ENCODE data around the gene GOLGA6L25.
"Not testable (repeated sequence)": the region's sequence is repeated elsewhere in the genome, so short reads cannot be mapped to it uniquely, and the experiment has no call there.

GOLGA6L25 gene, protein sequence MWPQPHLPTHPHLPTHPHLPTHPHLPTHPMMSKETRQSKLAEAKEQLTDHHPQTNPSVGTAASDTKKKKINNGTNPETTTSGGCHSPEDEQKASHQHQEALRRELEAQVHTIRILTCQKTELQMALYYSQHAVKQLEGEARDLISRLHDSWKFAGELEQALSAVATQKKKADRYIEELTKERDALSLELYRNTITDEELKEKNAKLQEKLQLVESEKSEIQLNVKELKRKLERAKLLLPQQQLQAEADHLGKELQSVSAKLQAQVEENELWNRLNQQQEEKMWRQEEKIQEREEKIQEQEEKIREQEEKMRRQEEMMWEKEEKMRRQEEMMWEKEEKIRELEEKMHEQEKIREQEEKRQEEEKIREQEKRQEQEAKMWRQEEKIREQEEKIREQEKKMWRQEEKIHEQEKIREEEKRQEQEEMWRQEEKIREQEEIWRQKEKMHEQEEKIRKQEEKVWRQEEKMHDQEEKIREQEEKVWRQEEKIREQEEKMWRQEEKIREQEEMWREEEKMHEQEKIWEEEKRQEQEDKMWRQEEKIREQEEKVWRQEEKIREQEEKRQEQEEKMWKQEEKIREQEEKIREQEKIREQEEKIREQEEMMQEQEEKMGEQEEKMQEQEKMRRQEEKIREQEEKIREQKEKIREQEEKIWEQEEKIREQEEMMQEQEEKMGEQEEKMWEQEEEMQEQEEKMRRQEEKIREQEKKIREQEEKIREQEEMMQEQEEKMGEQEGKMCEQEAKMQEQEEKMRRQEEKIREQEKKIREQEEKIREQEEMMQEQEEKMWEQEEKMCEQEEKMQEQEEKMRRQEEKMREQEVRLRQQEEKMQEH

GRCh38 chr15:28553268-28553667 is at the start of gene GOLGA6L25:
TSS of gene GOLGA6L25 (plus strand) at chr15:28553568. CDS start at chr15:28553629, 61 bp downstream.
- not testable (repeated sequence) for DNase-seq

DNA sequence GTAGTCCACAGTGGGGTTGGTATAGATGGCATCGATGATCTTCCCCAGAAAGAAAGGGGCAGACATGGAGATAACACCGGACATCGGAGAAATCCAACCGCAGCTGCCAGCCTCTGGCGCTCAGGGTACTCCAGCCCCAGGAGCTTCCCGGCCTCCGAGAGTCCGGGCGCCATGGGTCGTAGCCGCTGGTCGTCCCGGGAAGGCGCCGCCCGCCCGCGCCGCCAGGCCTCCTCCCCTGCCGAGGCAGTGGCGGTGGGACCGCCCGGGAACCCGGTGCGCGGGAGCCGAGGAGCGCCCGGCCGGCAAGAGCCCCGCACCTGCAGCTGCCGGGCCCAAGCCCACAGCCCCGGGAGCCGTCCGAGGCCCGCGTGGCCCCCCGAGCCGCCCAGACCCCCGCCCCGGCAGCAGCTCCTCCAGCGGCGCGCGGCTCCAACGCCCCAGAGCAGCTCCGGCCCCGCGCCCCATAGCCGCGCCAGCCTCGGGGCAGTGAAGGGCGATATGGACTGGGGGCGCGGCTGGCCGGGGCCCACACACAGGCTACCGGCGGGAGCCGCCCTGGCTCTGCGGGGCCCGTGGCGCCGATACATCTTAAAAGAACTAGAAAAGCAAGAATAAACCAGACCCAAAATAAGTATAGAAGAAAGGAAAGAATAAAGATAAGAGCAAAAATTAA is 45.0 kb upstream of the GOLGA6L25 start:
- DNase-seq: not testable (repeated sequence)

- DNase-seq: not testable (repeated sequence)
These were observed 39.2 kb upstream of the GOLGA6L25 start for GRCh38 chr15:28514128-28514527.

DNA sequence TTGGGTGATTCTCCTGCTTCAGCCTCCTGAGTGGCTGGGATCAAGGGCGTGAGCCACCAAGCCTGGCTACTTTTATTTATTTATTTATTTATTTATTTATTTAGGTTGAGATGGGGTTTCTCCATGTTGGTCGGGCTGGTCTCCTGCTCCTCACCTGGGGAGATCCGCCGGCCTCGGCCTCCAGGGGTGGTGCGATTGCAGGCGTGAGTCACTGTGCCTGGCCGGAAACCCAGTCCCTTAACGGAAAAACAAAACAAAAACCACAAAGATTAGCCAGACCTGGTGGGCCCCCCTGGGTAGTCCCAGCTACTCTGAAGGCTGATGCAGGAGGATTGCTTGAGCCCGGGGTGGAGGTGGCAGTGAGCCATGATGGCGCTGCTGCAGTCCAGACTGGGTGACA is 38.2 kb upstream of the GOLGA6L25 start:
- DNase-seq: not testable (repeated sequence)

- not testable (repeated sequence) for DNase-seq
These were observed 20.4 kb upstream of the GOLGA6L25 start, which contains the start of gene GOLGA8G for GRCh38 chr15:28532954-28533353. TSS of gene GOLGA8G (minus strand) at chr15:28532971. CDS start at chr15:28532909, 62 bp downstream.

DNA sequence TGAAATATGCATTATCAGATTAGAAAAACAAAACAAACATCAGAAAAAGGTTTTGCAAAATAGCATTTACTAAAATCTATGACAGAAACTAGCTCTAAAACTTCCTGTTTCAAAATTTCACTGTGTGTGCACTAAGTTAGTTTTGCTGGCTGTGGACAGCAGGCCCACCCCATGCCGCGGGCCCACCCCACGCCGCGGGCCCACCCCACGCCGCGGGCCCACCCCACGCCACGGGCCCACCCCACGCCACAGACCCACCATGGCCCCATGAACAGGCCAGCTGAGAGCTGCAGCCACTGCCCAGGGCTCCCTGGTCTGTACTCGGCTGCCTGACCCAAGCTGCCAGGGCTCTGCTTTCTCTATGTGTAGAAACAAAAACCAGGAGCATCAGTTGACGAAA is 20.0 kb downstream of the GOLGA6L25 start:
- DNase-seq: not testable (repeated sequence)

DNA sequence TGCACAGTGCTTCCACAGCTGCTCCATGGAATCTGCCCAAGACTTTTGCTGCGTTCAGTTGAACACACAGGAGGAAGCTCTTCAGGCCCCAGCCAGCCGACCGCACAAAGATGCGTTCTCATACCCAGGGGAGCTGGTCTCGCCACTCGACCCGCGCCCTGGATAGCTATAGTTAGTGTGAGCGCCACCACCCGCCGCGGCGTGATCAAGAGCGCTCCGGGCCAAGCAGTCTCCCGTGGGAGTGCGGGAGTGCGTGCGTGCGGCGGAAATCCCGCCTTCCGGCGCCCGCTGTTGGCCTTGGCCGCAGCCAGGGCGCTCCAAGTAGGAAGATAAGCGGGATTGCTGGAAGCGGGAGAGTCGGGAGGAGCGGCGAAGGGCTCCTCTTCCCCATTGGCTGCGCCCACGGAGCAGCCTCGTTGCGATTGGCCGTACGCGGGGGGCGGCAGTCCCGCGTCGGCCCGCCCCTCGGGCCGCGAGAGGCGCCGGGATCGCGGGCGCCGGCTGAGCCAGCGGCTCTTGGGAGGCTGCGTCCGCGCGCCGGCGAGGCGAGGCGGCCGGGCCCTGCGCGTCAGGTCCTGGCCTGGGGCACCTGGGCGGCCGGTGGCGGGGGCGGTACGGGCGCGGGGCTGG is 35.7 kb downstream of the GOLGA6L25 start:
- not testable (repeated sequence) for DNase-seq

DNA sequence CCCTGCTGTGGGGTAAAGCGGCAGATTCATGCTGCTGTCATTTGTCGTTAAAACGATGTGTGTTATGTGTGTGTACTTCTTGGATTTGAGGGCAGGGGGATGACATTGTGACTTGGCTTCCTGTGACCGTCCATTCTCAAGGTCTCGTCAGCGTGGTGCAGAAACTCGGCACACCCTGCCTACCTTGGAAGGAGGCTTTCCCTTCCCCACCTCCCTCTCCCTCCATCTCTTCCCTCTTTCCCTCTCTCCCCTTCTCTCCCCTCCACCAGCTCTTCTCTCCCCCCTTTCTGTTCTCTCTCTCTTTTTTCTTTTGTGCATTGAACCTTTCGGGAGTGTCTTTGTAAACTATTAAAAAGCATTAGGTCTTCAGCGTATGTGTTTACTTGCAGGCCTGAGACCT is 36.4 kb downstream of the GOLGA6L25 start:
- not testable (repeated sequence) for DNase-seq

GRCh38 chr15:28592395-28592794 is 39.0 kb downstream of the GOLGA6L25 start:
- not testable (repeated sequence) for DNase-seq

- not testable (repeated sequence) for DNase-seq
These were observed 40.2 kb downstream of the GOLGA6L25 start for GRCh38 chr15:28593424-28594129.

DNA sequence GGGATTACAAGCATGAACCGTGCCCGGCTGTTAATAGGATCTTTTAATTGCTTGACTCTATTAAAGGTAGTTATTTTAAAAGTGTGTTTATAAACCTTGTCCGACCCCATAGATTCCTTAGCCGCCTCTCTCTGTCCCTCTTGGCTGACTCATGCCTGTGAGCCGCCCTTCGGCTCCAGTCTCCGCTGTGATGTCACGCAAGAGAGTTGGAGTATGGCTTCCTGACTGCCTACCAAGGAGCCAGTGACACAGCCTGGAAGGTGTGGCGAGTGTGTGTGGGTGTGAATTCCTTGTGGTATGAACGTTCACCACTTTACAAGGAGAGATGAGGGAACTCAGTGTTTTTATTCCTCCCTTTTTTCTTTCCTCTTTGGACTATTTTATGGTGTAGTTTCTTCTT is 44.1 kb downstream of the GOLGA6L25 start:
- not testable (repeated sequence) for DNase-seq

GRCh38 chr15:28598209-28598608 is 44.8 kb downstream of the GOLGA6L25 start:
- not testable (repeated sequence) for DNase-seq

GRCh38 chr15:28602152-28602551 is 48.8 kb downstream of the GOLGA6L25 start:
- not testable (repeated sequence) for DNase-seq

All from NCI-H187 treated with DMSO at 0.1 percent for 48 hours (cell line).